ENCODE data around the gene CLSTN1. TPM values are rescaled to one million over a fixed set of nuclear protein-coding genes. Genes with fewer than 3 reads are reported as not detected.

Gene CLSTN1
- total and polyA plus RNA-seq, 2 of the 13 experiments (the other 11 are each of a cell fraction or from before 2014, with no cell fraction given), result 19.7 to 29.8 TPM

GRCh38 chr1:9691691-9692090, 132.1 kb downstream of the CLSTN1 start:
- no peak for FAIRE-seq
- Histone ChIP-seq H3K4me3 (replicated peaks in 1 of 3; ENCODE audit: insufficient read depth in 1 of 3, low read depth in 2 of 3, low read length in 3 of 3) (no peak overlapping the region), H2AFZ (ENCODE audit: low read length) (no peak overlapping the region), H3K4me1 (ENCODE audit: insufficient read depth, low read length) (peaks cover 36% of the 10 kb centered on the region), H3K27me3 (ENCODE audit: control insufficient read depth in 1 of 2, insufficient read depth in 2 of 2, low read length in 2 of 2) (peaks cover 0 to 18% of the 10 kb centered on the region in 2 experiments; a peak in 1 of 5 replicates), H3K36me3 (replicated peaks in 1 of 2; ENCODE audit: control insufficient read depth in 1 of 2, insufficient read depth in 2 of 2, low read length in 2 of 2) (no peaks in the 10 kb centered on the region), H3K9me3 (ENCODE audit: low read length) (no peaks in the 10 kb centered on the region), H3K79me2 (ENCODE audit: insufficient read depth, low read length) (no peaks in the 10 kb centered on the region), H3K9ac (ENCODE audit: insufficient read depth, low read depth, low read length) (no peak overlapping the region), H3K4me2 (ENCODE audit: low read depth, low read length) (no peak overlapping the region), H3K27ac (ENCODE audit: extremely low read length, insufficient read depth, low read length) (no peak overlapping the region), H4K20me1 (ENCODE audit: insufficient read depth, low read length) (no peaks in the 10 kb centered on the region)
- in situ Hi-C loops (cut with HindIII; ENCODE audit: extremely low pct_ligation_motif_present, low pct_unique_long_range_greater_than_20kb), result no loop called here
- WGBS (ENCODE audit: low lambda C conversion rate), result 82% methylated on average over 5 of the region's 5 CpGs
- ChIA-PET POLR2A (interaction anchor here (1.4 kb wide), 1 partner anchor 26 kb away, joined by 7 read pairs; no protein-coding TSS in a partner anchor), CTCF (ENCODE audit: low intra/inter-chr PET ratio, low total read pairs) (no interaction called here)
- TF ChIP-seq AHR (CRISPR knock-in tag; IDR thresholded peaks at IDR 0.05) (no peak), PBX2 (CRISPR knock-in tag; IDR thresholded peaks at IDR 0.05) (no peak), IRF1 (CRISPR knock-in tag; IDR thresholded peaks at IDR 0.05; ENCODE audit: low read depth) (no peak), ZBTB20 (CRISPR knock-in tag; IDR thresholded peaks at IDR 0.05; ENCODE audit: borderline replicate concordance, low read depth) (no peak), PTBP1 (IDR thresholded peaks at IDR 0.05; ENCODE audit: low read depth, low read length, poor library complexity, severe bottlenecking) (no peak), NFE2 (CRISPR knock-in tag; IDR thresholded peaks at IDR 0.05) (no peak), TCF7 (IDR thresholded peaks at IDR 0.05; ENCODE audit: low read depth) (no peak), TEAD2 (CRISPR knock-in tag; IDR thresholded peaks at IDR 0.05) (no peak), ZIK1 (CRISPR knock-in tag; IDR thresholded peaks at IDR 0.05; ENCODE audit: borderline replicate concordance, low read depth) (no peak), SNAPC5 (CRISPR knock-in tag; IDR thresholded peaks at IDR 0.05; ENCODE audit: borderline replicate concordance) (no peak), CCAR2 (optimal IDR thresholded peaks at IDR 0.05; ENCODE audit: low read depth, low read length) (no peak), ZNF180 (CRISPR knock-in tag; IDR thresholded peaks at IDR 0.05; ENCODE audit: borderline replicate concordance, low read depth) (no peak), ZBTB38 (CRISPR knock-in tag; IDR thresholded peaks at IDR 0.05) (no peak), DPF2 (CRISPR knock-in tag; IDR thresholded peaks at IDR 0.05; ENCODE audit: borderline replicate concordance, low read depth) (no peak), ZNF570 (CRISPR knock-in tag; IDR thresholded peaks at IDR 0.05; ENCODE audit: borderline replicate concordance) (no peak), U2AF1 (optimal IDR thresholded peaks at IDR 0.05; ENCODE audit: low read depth, low read length) (no peak), ZNF691 (CRISPR knock-in tag; IDR thresholded peaks at IDR 0.05; ENCODE audit: borderline replicate concordance, low read depth) (no peak), ZMAT5 (CRISPR knock-in tag; IDR thresholded peaks at IDR 0.05; ENCODE audit: borderline replicate concordance, low read depth) (no peak)
- DNase-seq (ENCODE audit: low spot score), result no peak
- intact Hi-C loops (cut with micrococcal nuclease; ENCODE audit: unreplicated experiment), result no loop called here
- BruUV-seq (replicated peaks), result no TSS peak
- no peak for ATAC-seq

All from HepG2 (cell line).